ENCODE results near the gene IGFL1.
A peak's percentile ranks its signal among the peaks of the same experiment; 100 is the strongest.
"Not testable (repeated sequence)": the region's sequence is repeated elsewhere in the genome, so short reads cannot be mapped to it uniquely, and the experiment has no call there.

IGFL1 gene

GRCh38 chr19:46229442-46229841 lies at the start of gene IGFL1:
IGFL1 (plus strand) TSS chr19:46229742; CDS start chr19:46229775, 33 bp downstream.
- DNase-seq (ENCODE audit: low spot score), result no peak

GRCh38 chr19:46180701-46181387 lies 48.7 kb upstream of the IGFL1 start:
- no peak for DNase-seq (ENCODE audit: low spot score)

- no peak for DNase-seq (ENCODE audit: low spot score)
These were observed 48.2 kb upstream of the IGFL1 start for GRCh38 chr19:46181388-46181779.

GRCh38 chr19:46182476-46182875 lies 47.1 kb upstream of the IGFL1 start:
- DNase-seq (ENCODE audit: low spot score), result no peak

GRCh38 chr19:46184775-46185710 lies 44.5 kb upstream of the IGFL1 start:
- not testable (repeated sequence) for DNase-seq (ENCODE audit: low spot score)

GRCh38 chr19:46186101-46186716 lies 43.3 kb upstream of the IGFL1 start:
- no peak for DNase-seq (ENCODE audit: low spot score)

GRCh38 chr19:46186717-46187101 lies 42.8 kb upstream of the IGFL1 start:
- DNase-seq (ENCODE audit: low spot score), result no peak

- DNase-seq (ENCODE audit: low spot score), result no peak
These were observed 39.3 kb upstream of the IGFL1 start for GRCh38 chr19:46189971-46190888.

- DNase-seq (ENCODE audit: low spot score), result no peak
These were observed 38.2 kb upstream of the IGFL1 start for GRCh38 chr19:46191356-46191755.

- DNase-seq (ENCODE audit: low spot score), result no peak
These were observed 37.6 kb upstream of the IGFL1 start for GRCh38 chr19:46191972-46192371.

GRCh38 chr19:46192626-46192991 lies 36.9 kb upstream of the IGFL1 start:
- DNase-seq (ENCODE audit: low spot score), result not testable (repeated sequence)

GRCh38 chr19:46192992-46193650 lies 36.4 kb upstream of the IGFL1 start:
- peak; percentile 80 for DNase-seq (ENCODE audit: low spot score)

- DNase-seq (ENCODE audit: low spot score), result no peak
These were observed 35.9 kb upstream of the IGFL1 start for GRCh38 chr19:46193678-46194077.

GRCh38 chr19:46195104-46195503 lies 34.4 kb upstream of the IGFL1 start:
- DNase-seq (ENCODE audit: low spot score), result no peak

GRCh38 chr19:46195919-46196318 lies 33.6 kb upstream of the IGFL1 start:
- not testable (repeated sequence) for DNase-seq (ENCODE audit: low spot score)

- DNase-seq (ENCODE audit: low spot score), result no peak
These were observed 33.0 kb upstream of the IGFL1 start for GRCh38 chr19:46196410-46197124.

- no peak for DNase-seq (ENCODE audit: low spot score)
These were observed 32.0 kb upstream of the IGFL1 start for GRCh38 chr19:46197314-46198070.

GRCh38 chr19:46198756-46199155 lies 30.8 kb upstream of the IGFL1 start:
- no peak for DNase-seq (ENCODE audit: low spot score)

- DNase-seq (ENCODE audit: low spot score), result no peak
These were observed 27.9 kb upstream of the IGFL1 start for GRCh38 chr19:46201454-46202310.
